Prostate gland (tissue), 2 donors: ENCODE data around the gene MOGAT2. TPM values are rescaled to one million over a fixed set of nuclear protein-coding genes. Genes with fewer than 3 reads are reported as not detected.
"Not testable (repeated sequence)": the region's sequence is repeated elsewhere in the genome, so short reads cannot be mapped to it uniquely, and the experiment has no call there.

ENCODE experiments used
- DNase-seq: peaks from one replicate; pipeline ENCODE4 v3.0.0-alpha.2; 2019; ENCODE audit warnings: low spot score
- H3K27ac ChIP-seq, 2 donors: fragments of 200-600 bp; sonication (generic); 2 replicates each; pipeline ENCODE4 v1.5.1; 2017 to 2019
- H3K27me3 ChIP-seq: fragments of 200-600 bp; sonication (generic); replicated peaks from 2 replicates; pipeline ENCODE4 v1.5.1; 2019; ENCODE audit not compliant: insufficient read depth
- H3K36me3 ChIP-seq, 2 donors: fragments of 200-600 bp; sonication (generic); 1 replicate in 1 of 2; 2 replicates in 1 of 2; pipeline versions ENCODE4 v1.5.1 to v1.8.1; 2017 to 2019
- H3K4me1 ChIP-seq: fragments of 200-600 bp; sonication (generic); replicated peaks from 2 replicates; pipeline ENCODE4 v1.5.1; 2019
- H3K4me3 ChIP-seq, 2 donors: fragments of 200-600 bp; sonication (generic); 2 replicates each; pipeline ENCODE4 v1.5.1; 2017 to 2019
- H3K9me3 ChIP-seq: fragments of 200-600 bp; sonication (generic); 2 replicates; pipeline ENCODE4 v1.5.1; 2017
- CTCF ChIP-seq, 4 experiments: fragments of 200-600 bp in 2 of 4; fragments of 450-650 bp in 2 of 4; sonication (generic) in 2 of 4; IDR thresholded peaks; 1 replicate in 3 of 4; 2 replicates in 1 of 4; pipeline ENCODE4 v1.5.1; 2016 to 2019; ENCODE audit warnings: antibody characterized with exemption in 4 of 4, mild to moderate bottlenecking in 2 of 4, moderate library complexity in 2 of 4
- POLR2A ChIP-seq: fragments of 450-650 bp; IDR thresholded peaks from one replicate; pipeline ENCODE4 v1.6.1; 2016; ENCODE audit warnings: antibody characterized with exemption, mild to moderate bottlenecking
- POLR2AphosphoS5 ChIP-seq: sonication (generic); formaldehyde crosslinking; IDR thresholded peaks from one replicate; pipeline ENCODE4 v1.6.1; 2017; ENCODE audit warnings: antibody characterized with exemption
- WGBS: methylation state at CpG from one replicate; pipeline ENCODE4 v1.1.5; 2018; 5-methylcytosine and 5-hydroxymethylcytosine counted together
- intact Hi-C: fragments of 100-400 bp; cut with DNase I; formaldehyde crosslinking; loops from one replicate; pipeline ENCODE4 v1.14.2; 2022
- total RNA-seq, 2 donors: library from RNA; depleted of rRNA; stranded (reverse); fragments of >200 nt; gene quantifications; one replicate each; pipeline ENCODE4 v1.1.0, GENCODE V29; 2016

MOGAT2 gene
- total RNA-seq, 2 donors from 2014 or later: 0.62 to 4.1 TPM

GRCh38 chr11:75677909-75678308 is 39.7 kb upstream of the MOGAT2 start:
- 71% methylated on average over 12 of the region's 12 CpGs for WGBS
- Histone ChIP-seq H3K27ac (no peak overlapping the region), H3K4me3 (no peak overlapping the region), H3K36me3 (no peaks in the 10 kb centered on the region), H3K27me3 (no peaks in the 10 kb centered on the region), H3K9me3 (no peaks in the 10 kb centered on the region), H3K4me1 (no peaks in the 10 kb centered on the region)
- intact Hi-C loops: no loop called here
- TF ChIP-seq POLR2AphosphoS5: no peak
- TF ChIP-seq POLR2A: no peak
- TF ChIP-seq CTCF (IDR thresholded peaks at IDR 0.05): no peak
- no peak for DNase-seq

- H3K36me3 ChIP-seq: no peaks in the 10 kb centered on the region
- no peaks in the 10 kb centered on the region for H3K4me1 ChIP-seq
- no peaks in the 10 kb centered on the region for H3K27me3 ChIP-seq
- intact Hi-C loops: no loop called here
- 76% methylated on average over 14 of the region's 17 CpGs for WGBS
- H3K27ac ChIP-seq: no peak overlapping the region
- H3K9me3 ChIP-seq: no peaks in the 10 kb centered on the region
- TF ChIP-seq POLR2AphosphoS5 (no peak), POLR2A (no peak), CTCF (IDR thresholded peaks at IDR 0.05) (no peak)
- no peak for DNase-seq
- H3K4me3 ChIP-seq: no peak overlapping the region
These were observed 38.9 kb upstream of the MOGAT2 start for GRCh38 chr11:75678620-75679259.

- no peak for DNase-seq
- intact Hi-C loops: no loop called here
- no peaks in the 10 kb centered on the region for H3K9me3 ChIP-seq
- no peak overlapping the region for H3K27ac ChIP-seq
- no peaks in the 10 kb centered on the region for H3K36me3 ChIP-seq
- H3K4me1 ChIP-seq: no peaks in the 10 kb centered on the region
- H3K4me3 ChIP-seq: no peak overlapping the region
- no peaks in the 10 kb centered on the region for H3K27me3 ChIP-seq
- 86% methylated on average over 11 of the region's 11 CpGs for WGBS
- no peak for TF ChIP-seq POLR2A
These were observed 38.1 kb upstream of the MOGAT2 start for GRCh38 chr11:75679566-75679965.

GRCh38 chr11:75683856-75684255 is 33.8 kb upstream of the MOGAT2 start:
- H3K36me3 ChIP-seq, H3K27me3 ChIP-seq, H3K9me3 ChIP-seq, intact Hi-C loops, H3K27ac ChIP-seq, DNase-seq, H3K4me3 ChIP-seq, H3K4me1 ChIP-seq: not testable (repeated sequence)
- WGBS: 90% methylated on average over 1 of the region's 1 CpG

- DNase-seq: no peak
- no peaks in the 10 kb centered on the region for H3K4me1 ChIP-seq
- no peak overlapping the region for H3K27ac ChIP-seq
- no peaks in the 10 kb centered on the region for H3K27me3 ChIP-seq
- intact Hi-C loops: no loop called here
- WGBS: 74% methylated on average over 3 of the region's 3 CpGs
- no peak for TF ChIP-seq CTCF (IDR thresholded peaks at IDR 0.05)
- no peak for TF ChIP-seq POLR2A
- TF ChIP-seq POLR2AphosphoS5: no peak
- H3K36me3 ChIP-seq: no peaks in the 10 kb centered on the region
- no peak overlapping the region for H3K4me3 ChIP-seq
- no peaks in the 10 kb centered on the region for H3K9me3 ChIP-seq
These were observed 27.6 kb upstream of the MOGAT2 start for GRCh38 chr11:75689863-75690609.

- no peaks in the 10 kb centered on the region for H3K27me3 ChIP-seq
- no peak overlapping the region for H3K27ac ChIP-seq
- TF ChIP-seq CTCF (IDR thresholded peaks at IDR 0.05) (no peak), POLR2A (no peak), POLR2AphosphoS5 (no peak)
- H3K4me3 ChIP-seq: no peak overlapping the region
- 80% methylated on average over 4 of the region's 4 CpGs for WGBS
- no peaks in the 10 kb centered on the region for H3K4me1 ChIP-seq
- DNase-seq: no peak
- no peaks in the 10 kb centered on the region for H3K9me3 ChIP-seq
- H3K36me3 ChIP-seq: no peaks in the 10 kb centered on the region
- intact Hi-C loops: no loop called here
These were observed 25.8 kb upstream of the MOGAT2 start for GRCh38 chr11:75691804-75692203.
